IPS-11a (cell line): ENCODE results near the gene ELN.
"Not testable (repeated sequence)": the region's sequence is repeated elsewhere in the genome, so short reads cannot be mapped to it uniquely, and the experiment has no call there.

Experiments used
- H3K4me3 ChIP-seq: one replicate; pipeline ENCODE4 v1.5.1; 2013; ENCODE audit warnings: low read depth, low read length, control low read depth

Gene ELN

DNA sequence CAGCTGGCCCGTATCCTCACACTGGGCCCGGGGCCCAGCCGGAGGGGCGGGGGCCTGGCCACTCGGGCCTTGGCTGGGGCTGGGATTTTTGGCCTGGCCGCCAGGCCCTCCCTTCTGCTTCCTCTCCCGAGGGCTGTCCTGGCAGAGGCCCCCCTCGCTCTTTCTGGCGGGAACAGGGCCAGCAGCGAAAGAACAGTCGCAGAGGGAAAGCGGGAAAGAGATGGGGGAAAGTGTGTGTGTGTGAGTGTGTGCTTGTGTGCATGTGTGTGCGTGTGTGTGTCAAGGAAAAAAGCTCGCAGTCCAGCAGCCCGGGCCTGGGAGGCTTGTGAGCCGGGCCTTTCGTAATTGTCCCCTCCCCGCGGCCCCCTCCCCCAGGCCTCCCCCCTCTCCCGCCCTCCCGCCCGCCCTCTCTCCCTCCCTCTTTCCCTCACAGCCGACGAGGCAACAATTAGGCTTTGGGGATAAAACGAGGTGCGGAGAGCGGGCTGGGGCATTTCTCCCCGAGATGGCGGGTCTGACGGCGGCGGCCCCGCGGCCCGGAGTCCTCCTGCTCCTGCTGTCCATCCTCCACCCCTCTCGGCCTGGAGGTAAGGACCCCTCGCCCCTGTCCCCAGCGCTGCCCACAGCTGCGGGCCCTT, at the start of gene ELN:
Gene ELN, plus strand, starts transcription at position 491 of the 638 bp plus-strand sequence. Its CDS starts 15 bp downstream, at position 506.
- H3K4me3 ChIP-seq, result no peak within 1 kb of the TSS

DNA sequence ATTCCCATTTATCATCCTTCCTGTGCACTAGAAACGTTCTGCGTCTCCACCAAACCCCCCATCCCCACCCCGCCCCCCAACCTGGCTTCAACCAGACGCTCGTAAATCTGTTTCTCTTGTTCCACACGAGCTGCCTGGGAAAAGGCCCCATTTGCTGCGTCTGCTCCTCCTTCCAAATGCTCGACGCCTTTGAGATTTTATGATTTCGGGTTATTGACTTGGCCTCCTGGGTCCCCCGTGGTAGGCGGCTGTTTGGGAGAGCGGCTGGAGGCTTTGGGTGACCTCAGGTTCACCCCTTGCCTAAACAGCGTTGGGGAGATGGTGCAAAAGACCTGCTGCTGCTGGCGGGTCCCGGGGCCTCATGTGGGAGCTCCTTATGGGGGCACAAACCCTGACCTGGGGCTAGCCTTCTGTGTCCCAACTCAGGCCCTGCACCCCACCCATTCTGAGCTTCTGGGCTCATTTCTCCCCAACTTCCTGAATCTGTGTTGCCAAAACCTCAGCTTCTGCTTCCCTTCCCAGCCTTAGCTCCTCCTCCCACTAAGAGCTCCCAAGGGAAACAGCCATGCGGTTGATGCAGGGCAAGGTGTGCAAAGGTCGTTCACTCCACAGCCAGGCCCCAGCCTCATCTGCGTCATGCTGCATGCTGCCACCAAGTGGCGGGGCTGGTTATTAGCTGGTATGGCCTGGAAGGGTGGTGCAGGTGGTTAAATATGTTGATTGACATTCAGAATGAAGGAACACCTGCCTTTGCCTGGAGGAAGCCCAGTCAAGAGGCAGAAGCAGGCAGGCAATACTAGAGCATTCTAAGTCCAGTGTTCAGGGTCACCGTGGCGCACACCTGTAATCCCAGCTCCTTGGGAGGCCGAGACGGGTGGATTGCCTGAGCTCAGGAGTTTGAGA, 49.1 kb upstream of the ELN start:
- no peak overlapping the region for H3K4me3 ChIP-seq

DNA sequence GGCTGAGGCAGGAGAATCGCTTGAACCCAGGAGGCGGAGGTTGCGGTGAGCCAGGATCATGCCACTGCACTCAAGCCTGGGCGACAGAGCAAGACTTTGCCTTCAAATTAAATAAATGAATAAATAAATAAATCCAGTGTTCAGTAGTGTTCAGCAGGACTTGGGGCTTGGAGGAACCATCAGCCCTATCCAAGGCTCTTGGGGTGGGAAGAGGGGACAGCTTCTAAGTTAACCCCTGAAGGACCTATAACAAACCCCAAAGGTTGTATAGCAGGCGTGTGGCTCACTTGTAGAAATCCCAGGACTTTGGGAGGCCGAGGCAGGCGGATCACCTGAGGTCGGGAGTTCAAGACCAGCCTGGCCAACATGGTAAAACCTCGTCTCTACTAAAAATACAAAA, 48.3 kb upstream of the ELN start:
- not testable (repeated sequence) for H3K4me3 ChIP-seq

DNA sequence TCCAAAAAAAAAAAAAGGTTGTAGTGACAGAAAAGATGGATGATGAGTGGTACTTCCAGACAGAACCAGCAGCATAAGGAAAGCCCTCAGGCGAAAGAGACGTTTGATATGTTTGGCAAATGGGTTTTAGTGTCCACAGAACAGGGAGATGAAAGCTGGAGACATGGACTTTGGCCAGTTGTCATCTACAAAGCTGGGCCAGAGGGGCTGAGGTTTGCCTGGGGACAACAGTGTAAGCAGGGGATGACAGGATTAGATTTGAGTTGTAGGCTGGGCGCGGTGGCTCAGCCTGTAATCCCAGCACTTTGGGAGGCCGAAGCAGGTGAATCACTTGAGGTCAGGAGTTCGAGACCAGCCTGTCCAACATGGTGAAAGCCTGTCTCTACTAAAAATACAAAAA, 47.8 kb upstream of the ELN start:
- no peak overlapping the region for H3K4me3 ChIP-seq

DNA sequence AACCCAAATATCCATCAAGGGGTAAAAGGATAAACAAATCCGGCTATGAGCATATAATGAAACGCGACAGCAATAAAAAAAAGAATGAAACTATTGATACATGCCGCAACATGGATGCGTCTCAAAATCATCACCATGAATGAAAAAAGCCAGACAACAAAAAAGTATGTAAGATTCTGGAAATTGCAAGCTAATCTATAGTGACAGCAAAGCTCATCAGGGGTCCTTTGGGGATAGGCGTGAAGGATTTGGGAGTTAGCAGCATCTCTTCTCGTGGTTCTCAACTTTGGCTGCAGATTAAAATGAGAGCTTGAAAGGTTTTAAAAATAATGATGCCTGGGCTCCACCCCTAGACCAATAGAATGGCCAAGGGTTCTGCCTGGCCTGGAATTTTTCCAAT, 46.0 kb upstream of the ELN start:
- no peak overlapping the region for H3K4me3 ChIP-seq

DNA sequence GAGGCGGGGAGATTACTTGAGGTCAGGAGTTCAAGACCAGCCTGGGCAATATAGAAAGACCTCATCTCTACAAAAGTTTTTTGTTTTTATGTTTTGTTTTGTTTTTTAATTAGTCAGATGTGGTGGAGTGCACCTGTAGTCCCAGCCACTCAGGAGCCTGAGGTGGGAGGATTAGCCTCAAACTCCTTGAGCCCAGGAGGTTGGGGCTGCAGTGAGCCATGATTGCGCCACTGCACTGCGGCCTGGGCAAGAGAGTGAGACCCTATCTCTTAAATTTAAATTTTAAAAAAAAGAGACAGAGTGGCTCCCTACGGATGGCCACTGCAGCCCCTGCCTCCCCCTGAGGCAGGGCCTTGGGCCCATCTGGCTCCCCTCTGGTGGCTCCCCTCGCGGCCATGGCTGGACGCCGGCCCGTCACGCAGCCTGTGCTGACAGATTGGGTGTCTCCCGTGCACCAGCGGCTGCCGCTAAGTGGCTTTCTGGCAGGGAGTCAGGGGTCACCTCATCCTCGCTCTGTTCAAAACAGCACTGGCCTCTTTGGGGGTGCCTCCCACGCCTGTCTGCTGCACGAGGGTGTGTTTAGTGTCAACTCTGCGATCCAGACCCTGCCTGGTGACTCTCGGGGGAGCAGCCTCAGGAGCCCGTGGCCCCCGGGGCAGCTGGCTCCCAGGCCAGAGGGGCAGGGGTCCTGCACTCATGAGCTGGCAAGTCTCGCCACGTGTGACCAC, 44.4 kb upstream of the ELN start:
- no peak overlapping the region for H3K4me3 ChIP-seq

DNA sequence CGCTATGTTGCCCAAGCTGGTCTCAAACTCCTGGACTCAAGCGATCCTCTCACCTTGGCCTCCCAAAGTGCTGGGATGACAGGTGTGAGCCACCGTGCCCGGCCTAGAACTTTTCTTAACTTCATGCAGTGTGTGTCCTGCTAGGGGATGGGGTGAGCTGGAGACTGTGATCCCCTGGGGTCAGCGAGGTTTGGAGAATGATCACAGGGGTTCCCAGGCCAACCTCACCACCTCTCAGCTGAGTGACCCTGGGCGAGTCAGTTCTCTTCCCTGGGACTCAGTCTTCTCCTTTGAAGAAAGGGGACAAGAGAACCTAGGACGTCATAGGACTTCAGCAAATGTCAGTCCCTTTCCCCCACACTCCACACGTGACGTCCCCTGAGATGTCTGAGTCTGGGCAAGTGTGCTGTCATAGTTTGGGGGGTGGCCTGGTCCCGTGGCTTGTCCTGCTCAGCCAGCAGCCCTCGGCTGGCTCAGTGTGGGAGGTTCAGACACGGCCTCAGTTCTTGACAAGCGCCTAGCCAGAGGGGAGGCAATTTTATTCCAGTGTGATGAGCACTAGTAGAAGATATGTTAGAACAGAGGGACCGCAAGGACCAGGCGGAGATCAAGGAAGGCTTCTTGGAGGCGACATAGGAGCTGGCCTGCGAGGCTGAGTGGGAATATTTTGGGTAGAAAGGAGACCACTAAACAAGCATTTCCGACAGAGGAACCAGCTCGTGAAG, 43.3 kb upstream of the ELN start:
- H3K4me3 ChIP-seq, result no peak overlapping the region

DNA sequence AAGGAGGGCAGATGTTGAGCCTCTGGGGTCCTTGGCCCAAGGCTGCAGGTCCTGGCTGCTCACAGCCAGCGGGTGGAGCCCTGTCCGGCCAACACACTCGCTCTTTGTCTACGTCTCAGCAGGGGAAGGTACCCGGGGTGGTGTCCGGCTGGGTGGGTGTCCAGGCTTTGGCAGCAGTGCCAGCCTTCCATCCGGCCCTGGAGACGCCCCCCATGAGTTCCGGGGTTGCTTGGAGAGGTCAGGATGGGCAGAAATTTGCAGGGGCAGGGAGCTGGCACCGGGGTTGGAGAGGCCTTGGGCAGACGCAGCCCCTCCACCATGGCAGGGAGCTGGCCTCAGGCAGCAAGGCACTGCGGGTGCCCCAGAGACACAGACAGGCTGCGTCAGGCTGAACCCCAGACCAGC, 42.2 kb upstream of the ELN start:
- H3K4me3 ChIP-seq, result no peak overlapping the region

DNA sequence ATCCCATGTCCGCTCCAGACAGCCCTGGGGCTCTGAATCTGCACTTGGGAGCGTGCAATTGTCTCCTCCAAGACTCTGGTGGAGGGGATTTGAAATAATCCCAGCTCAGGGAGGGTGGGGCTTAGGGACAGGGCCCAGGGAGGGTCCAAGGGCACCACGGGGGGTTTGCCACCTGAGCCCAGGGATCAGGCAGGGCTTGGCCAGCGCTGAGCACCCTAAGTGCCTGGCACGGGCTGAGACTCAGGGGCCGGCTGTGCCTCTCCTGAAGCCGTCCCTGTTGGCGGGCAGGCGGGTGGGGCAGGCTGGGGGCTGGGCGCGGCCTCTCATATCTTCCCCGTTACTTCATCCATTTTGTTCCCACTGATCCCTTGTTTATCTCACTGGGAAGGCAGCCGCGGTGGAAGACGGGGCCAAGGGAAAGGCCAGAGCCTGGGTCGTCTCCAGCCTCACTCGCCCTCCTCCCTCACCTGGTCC, 41.8 kb upstream of the ELN start:
- H3K4me3 ChIP-seq, result no peak overlapping the region

DNA sequence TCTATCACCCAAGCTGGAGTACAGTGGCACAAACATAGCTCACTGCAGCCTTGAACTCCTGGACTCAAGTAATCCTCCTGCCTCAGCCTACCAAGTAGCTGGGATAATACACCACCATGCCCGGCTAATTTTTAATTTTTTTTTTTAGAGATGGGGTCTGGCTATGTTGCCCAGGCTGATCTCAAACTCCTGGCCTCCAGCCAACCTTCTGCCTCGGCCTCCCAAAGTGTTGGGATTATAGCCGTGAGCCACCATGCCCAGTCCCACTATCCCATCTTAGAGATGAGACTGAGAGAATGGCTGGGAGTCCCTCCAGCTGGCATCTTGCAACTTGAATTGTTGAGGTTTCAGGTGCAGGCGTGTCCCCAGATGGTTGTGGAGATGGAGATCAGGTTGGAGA, 40.7 kb upstream of the ELN start:
- H3K4me3 ChIP-seq, result no peak overlapping the region

DNA sequence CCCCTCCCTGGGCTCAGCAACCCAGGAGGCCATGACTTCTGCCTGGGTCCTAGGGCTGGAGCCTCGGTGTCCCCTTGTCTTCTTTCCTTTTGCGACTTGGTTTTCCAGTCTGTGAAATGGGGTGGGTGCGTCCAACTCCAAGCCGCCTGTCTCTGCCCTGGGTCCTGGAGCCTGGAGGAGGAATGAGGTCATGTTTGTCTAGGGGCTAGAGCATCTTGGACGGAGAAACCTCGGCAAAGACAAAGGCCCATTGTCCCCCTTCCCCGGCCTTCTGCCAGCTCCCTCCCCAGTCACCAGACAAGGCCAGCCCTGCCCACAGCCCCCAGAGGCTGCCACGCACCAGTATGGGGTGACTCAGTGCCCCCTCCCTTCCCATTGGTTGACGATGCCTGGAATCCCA, 39.8 kb upstream of the ELN start:
- no peak overlapping the region for H3K4me3 ChIP-seq

DNA sequence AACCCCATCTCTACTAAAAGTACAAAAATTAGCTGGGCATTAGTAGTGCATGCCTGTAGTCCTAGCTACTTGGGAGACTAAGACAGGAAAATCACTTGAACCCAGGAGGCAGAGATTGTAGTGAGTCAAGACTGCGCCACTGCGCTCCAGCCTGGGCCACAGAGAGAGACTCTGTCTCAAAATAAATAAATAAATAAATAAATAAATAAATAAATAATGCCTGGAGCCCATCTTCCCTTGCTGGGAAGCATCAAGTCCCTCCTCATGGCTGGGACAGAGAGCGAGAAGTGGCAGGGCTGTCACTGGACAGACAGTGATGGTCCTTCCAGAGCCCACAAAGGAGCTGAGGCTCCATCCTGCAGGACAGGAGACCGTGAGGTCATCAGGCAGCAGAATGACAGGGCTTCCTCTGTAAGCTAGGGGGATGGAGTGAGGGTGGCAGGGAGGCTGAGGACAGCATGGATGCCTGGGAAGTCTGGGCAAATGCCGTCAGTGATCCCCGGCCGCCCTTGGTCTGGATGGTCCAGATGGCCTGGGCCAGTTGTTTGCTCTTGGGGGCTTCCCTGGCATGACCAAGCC, 36.4 kb upstream of the ELN start:
- no peak overlapping the region for H3K4me3 ChIP-seq

DNA sequence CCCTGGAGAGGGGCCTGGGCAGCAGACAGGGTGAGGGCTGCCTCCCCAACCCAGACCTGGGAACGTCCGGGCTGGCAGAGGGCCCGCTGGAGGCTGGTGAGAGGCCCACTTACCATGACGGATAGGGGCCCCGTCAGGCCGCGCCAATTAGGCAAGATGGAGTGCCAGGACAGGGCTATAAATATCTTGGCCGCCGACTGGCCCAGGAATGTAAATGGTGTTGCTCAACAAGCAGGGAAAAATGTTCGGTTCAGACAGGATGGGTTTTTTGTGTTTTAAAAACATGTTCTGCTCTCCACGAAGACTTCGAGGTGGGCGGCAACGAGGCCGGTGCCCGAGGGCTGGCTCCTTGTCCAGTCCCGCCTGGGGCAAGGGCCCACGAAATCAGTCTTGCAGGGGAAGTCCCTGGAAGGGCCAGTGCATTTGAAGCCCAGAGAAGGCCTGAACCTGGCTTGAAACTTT, 35.8 kb upstream of the ELN start:
- H3K4me3 ChIP-seq, result no peak overlapping the region

DNA sequence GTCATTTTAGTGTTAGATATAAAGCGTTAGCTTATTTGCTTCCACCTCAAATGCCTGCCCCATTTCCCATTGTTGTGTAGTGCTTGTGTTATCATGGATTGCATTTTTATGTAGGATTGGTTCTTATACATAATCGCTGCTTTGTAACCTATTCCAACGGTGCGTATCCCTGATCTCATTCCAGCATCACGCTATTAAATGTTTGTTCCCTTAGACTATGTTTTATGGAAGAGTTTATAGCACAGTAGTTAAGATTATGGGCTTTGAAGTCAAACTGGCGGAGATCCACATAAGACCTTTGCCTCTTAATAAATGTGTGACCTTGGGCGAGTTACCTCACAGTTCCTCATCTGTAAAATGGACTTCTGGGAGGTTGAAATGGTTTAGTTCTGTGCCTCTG, 34.0 kb upstream of the ELN start:
- no peak overlapping the region for H3K4me3 ChIP-seq

DNA sequence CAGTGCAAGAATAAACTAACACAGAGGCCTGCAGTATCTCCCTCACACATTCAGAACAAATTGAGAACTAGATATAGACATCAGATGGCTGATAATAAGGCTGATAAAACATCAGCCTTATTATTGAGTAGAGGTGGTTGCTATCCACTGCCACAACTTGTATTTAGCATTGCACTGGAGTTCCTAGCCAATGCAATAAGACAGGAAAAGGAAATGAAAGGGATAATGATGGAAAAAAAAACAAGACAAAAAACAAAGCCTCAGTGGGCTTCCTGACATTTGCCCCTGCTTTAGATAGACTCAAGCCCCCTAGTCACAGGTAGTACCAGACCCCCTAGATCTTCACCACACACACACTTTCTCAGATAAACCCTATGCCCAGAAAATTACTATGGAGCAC, 33.2 kb upstream of the ELN start:
- no peak overlapping the region for H3K4me3 ChIP-seq

DNA sequence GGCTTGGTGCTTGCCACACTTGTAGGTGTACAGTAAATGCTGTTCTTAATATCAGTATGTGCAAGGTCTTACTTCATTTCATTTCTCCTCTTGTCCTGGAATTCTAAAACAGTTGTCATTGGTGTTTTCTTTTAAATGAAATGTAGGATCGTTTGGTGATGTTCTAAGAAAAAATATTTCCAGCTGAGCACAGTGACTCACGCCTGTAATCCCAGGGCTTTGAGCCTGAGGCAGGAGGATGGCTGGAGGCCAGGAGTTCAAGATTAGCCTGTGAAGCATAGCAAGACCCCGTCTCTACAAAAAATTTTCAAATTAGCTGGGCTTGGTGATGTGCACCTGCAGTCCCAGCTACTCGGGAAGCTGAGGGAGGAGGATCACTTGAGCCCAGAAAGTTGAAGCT, 32.6 kb upstream of the ELN start:
- no peak overlapping the region for H3K4me3 ChIP-seq

DNA sequence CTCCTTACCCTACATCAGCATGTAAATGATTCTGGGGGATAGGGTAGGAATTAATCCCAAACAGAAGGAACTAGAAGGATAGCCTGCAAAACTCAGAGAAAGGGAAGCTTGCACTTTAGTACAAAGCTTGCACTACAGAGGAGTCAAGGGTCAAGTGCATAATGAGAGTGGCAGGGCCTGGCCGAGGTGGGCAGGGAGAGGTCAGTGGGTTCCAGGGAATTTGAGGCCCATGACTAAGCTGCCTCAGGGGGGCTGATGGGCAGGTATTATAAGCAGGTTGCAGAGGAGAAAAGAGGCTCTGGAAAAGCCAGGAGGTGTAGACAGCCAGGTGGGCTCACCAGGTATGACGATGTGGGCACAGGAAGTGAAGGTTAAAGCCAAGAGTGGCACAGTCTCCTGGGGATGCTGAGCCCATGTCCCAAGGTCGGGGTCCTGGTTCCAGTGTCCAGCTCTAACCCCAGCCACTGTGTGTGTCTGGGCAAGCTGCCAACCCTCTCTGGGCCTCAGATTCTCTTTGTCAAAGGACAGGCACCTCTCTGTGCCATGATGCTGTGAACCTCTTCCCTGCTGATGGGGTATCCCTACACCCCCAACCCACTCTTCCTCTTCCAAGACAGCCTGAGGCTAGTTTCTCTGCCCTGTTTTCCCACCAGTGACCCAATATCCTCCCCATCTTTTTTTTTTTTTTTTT, 32.0 kb upstream of the ELN start:
- no peak overlapping the region for H3K4me3 ChIP-seq

DNA sequence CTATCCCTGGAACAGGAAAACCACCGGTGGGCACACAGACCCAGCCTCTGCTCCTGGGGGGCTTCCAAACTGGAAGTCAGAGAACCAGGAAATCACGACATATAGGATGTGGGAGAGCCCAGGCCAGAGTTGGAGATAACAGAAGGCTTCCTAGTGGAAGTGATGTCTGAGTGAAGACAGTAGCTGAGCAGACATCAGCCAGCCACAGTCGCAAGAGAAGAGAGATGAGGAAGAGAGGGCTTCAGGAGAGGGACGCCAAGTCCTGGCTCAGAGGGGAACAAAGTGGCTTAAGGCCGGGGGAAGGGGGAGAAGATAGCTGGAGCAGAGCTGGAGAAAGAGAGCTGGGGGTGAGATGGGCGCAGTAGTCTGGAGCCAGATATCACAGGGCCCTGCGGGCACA, 30.9 kb upstream of the ELN start:
- H3K4me3 ChIP-seq, result no peak overlapping the region

DNA sequence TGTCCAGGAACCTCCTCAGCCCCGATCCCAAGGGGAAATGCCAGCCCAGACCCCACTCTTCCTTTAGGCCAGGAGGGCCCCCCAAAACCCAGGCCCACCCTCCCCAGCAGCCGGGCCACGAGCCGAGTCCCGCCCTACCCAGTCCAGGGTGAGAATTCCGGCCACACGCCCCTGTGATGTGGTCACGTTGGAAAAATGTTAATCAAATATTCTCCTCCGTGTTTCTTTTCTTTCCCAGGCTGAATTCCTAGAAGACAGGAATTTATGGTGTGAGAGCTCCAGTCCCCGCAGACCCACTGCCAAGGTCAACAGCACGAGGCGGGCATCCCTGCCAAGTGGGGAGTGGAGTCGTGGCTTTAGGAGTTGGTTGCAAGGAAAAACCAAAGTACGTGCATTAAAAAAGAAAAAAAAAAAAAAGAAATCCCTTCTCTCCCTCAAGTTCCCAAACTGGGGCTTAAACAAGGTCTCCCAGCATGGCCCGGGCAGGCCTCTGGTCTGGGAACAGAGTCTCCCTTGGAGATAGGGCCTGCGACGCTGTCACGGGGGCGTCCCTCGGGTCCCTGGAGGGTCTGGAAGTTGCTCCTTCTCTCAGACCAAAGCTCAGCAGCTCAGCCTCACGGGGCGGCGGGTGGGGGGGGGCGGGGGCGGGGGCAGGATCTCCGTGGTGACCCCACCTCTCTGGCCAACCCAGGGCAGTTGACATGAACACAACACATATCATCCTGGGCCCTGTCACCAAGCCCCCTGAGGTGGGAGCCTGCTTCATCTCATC, 28.1 kb upstream of the ELN start:
- H3K4me3 ChIP-seq, result no peak overlapping the region
